ENCODE data around the gene G6PD.

DNA sequence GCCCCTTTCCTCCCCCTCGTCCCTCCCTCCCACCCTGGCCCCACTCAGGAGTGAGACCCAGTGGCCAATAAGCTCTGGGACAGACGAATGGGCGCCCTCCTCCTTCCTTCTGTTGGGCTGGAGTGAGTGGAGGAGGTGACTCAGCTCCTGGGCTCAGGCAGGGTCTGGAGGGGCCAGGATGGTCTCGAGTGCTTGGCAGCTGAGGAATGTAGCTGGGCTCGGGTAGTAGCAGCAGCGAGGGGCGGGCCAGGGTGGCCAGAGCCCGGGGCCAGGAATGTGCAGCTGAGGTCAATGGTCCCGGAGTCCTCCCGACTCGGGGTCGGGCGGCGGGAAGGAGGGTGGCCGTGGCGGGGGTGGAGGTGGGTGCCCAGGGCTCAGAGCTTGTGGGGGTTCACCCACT is 15.0 kb downstream of the G6PD start:
- TF ChIP-seq, protein P1, sequence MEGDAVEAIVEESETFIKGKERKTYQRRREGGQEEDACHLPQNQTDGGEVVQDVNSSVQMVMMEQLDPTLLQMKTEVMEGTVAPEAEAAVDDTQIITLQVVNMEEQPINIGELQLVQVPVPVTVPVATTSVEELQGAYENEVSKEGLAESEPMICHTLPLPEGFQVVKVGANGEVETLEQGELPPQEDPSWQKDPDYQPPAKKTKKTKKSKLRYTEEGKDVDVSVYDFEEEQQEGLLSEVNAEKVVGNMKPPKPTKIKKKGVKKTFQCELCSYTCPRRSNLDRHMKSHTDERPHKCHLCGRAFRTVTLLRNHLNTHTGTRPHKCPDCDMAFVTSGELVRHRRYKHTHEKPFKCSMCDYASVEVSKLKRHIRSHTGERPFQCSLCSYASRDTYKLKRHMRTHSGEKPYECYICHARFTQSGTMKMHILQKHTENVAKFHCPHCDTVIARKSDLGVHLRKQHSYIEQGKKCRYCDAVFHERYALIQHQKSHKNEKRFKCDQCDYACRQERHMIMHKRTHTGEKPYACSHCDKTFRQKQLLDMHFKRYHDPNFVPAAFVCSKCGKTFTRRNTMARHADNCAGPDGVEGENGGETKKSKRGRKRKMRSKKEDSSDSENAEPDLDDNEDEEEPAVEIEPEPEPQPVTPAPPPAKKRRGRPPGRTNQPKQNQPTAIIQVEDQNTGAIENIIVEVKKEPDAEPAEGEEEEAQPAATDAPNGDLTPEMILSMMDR (IDR thresholded peaks at IDR 0.05) = no peak
- no peak for TF ChIP-seq POLR2A (IDR thresholded peaks at IDR 0.05)

Data from thyroid gland (tissue), 4 donors.